Sigmoid colon (tissue), 7 donors: Measurements from ENCODE around the gene FABP7. TPM values are rescaled to one million over a fixed set of nuclear protein-coding genes. Genes with fewer than 3 reads are reported as not detected.

ENCODE experiments used
- DNase-seq: peaks from one replicate; pipeline ENCODE4 v3.0.0-alpha.2; 2019
- H3K27ac ChIP-seq, 4 donors: fragments of 200-600 bp; sonication (generic); one replicate each; pipeline ENCODE4 v1.5.1; 2016 to 2019; ENCODE audit warnings: mild to moderate bottlenecking in 1 of 4
- H3K27me3 ChIP-seq, 3 donors: fragments of 200-600 bp; sonication (generic); one replicate each; pipeline ENCODE4 v1.5.1; 2019; ENCODE audit warnings: mild to moderate bottlenecking in 1 of 3
- H3K36me3 ChIP-seq, 4 donors: fragments of 200-600 bp; sonication (generic); one replicate each; pipeline ENCODE4 v1.5.1; 2016 to 2019
- H3K4me1 ChIP-seq, 4 donors: fragments of 200-600 bp; sonication (generic); one replicate each; pipeline ENCODE4 v1.5.1; 2017 to 2019
- H3K4me3 ChIP-seq, 4 donors: fragments of 200-600 bp; sonication (generic); one replicate each; pipeline ENCODE4 v1.5.1; 2017 to 2019; ENCODE audit warnings: mild to moderate bottlenecking in 2 of 4, moderate library complexity in 1 of 4
- H3K9me3 ChIP-seq, 4 donors: fragments of 200-600 bp in 3 of 4; sonication (generic) in 3 of 4; one replicate each; pipeline versions ENCODE4 v1.5.1 to v1.6.1; 2013 to 2019
- POLR2A ChIP-seq, 2 donors: fragments of 450-650 bp; IDR thresholded peaks; one replicate each; pipeline ENCODE4 v1.6.1; 2016; ENCODE audit warnings: antibody characterized with exemption in 2 of 2, mild to moderate bottlenecking in 2 of 2, moderate library complexity in 2 of 2
- POLR2AphosphoS5 ChIP-seq, 4 donors: sonication (generic); formaldehyde crosslinking; IDR thresholded peaks; one replicate each; pipeline ENCODE4 v1.6.1; 2017; ENCODE audit warnings: antibody characterized with exemption in 4 of 4
- WGBS, 2 donors: extraction: QIAGEN DNeasy Blood & Tissue Kit; methylation state at CpG; one replicate each; pipeline ENCODE4 v1.1.7; 2013; 5-methylcytosine and 5-hydroxymethylcytosine counted together
- intact Hi-C: fragments of 100-400 bp; cut with DNase I; formaldehyde crosslinking; loops from one replicate; pipeline ENCODE4 v1.15.1; 2023
- polyA plus RNA-seq, 3 donors: library from polyadenylated mRNA; stranded (reverse); fragments of 200-250 nt; gene quantifications; one replicate each; pipeline ENCODE4 v1.2.3, GENCODE V29; 2013
- small RNA-seq, 3 donors: library from RNA; depleted of rRNA; stranded (forward); fragments of <200 nt; gene quantifications; one replicate each; pipeline ENCODE3, GENCODE V24; 2016
- total RNA-seq, 4 donors: library from RNA; depleted of rRNA; stranded (reverse); fragments of >200 nt; gene quantifications; one replicate each; pipeline ENCODE4 v1.1.0, GENCODE V29; 2016
- TF ChIP-seq, protein P1 (sequence below), 4 experiments: fragments of 450-650 bp in 3 of 4; fragments of 200-600 bp in 1 of 4; IDR thresholded peaks; one replicate each; pipeline ENCODE4 v1.5.1; 2016 to 2019; ENCODE audit warnings: antibody characterized with exemption in 4 of 4, mild to moderate bottlenecking in 3 of 4, moderate library complexity in 2 of 4
- donor health status: healthy with polysubstance abuse.
- donor health status: Bipolar disorder and iron deficiency.
- donor health status: healthy.

The FABP7 gene
- total and polyA plus RNA-seq, 7 donors: not detected

DNA sequence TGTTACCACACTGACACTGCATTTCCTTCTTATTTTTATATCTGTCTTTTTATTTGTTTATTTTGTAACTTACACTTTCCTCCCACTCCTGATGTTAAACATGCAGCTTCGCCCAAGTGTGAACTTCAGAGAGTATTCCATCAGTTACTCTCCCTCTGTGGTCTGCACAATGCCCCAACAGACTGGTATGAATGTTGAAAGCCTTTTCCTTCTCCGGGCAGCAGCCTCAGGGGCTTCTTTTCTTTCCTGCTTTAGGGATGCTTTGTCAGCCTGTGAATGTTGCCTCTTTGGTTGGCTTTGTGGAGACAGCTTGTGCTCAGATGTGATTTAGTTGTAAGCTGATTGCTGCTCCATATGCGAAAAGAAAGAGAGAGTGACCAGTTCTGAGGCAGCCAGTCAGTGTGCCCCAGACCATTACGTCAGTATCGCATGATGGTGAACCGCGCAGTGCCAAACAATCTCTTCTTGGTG, 53.5 kb downstream of the FABP7 start:
- no peak for DNase-seq
- Histone ChIP-seq H3K36me3 (no peaks in the 10 kb centered on the region), H3K9me3 (no peaks in the 10 kb centered on the region), H3K4me1 (no peaks in the 10 kb centered on the region), H3K27me3 (no peaks in the 10 kb centered on the region), H3K27ac (no peak overlapping the region), H3K4me3 (no peak overlapping the region)
- intact Hi-C loops: no loop called here
- TF ChIP-seq, protein P1, sequence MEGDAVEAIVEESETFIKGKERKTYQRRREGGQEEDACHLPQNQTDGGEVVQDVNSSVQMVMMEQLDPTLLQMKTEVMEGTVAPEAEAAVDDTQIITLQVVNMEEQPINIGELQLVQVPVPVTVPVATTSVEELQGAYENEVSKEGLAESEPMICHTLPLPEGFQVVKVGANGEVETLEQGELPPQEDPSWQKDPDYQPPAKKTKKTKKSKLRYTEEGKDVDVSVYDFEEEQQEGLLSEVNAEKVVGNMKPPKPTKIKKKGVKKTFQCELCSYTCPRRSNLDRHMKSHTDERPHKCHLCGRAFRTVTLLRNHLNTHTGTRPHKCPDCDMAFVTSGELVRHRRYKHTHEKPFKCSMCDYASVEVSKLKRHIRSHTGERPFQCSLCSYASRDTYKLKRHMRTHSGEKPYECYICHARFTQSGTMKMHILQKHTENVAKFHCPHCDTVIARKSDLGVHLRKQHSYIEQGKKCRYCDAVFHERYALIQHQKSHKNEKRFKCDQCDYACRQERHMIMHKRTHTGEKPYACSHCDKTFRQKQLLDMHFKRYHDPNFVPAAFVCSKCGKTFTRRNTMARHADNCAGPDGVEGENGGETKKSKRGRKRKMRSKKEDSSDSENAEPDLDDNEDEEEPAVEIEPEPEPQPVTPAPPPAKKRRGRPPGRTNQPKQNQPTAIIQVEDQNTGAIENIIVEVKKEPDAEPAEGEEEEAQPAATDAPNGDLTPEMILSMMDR (IDR thresholded peaks at IDR 0.05): no peak
- TF ChIP-seq POLR2AphosphoS5 (IDR thresholded peaks at IDR 0.05) (no peak), POLR2A (IDR thresholded peaks at IDR 0.05) (no peak)
- 89 to 91% methylated on average over 7 of the region's 7 CpGs for WGBS, 2 donors

Small RNA genes within 50 kb of the gene (small RNA-seq; reads per million reads assigned to genes)
- gene RN7SL564P: 0 to 0.12 (median 0) reads per million in 3 donors

Other genes with a start within 250 kb of the FABP7 start
- 1 to 10 TPM in 2 of 4 donors, under 1 TPM in 1, not detected in 1; 0.49 to 4.6 (median 1.1) TPM for gene PKIB, start 169.3 kb upstream of the FABP7 start, total RNA-seq
- gene PKIB, start 169.3 kb upstream of the FABP7 start, polyA plus RNA-seq: 100 to 1,000 TPM in 2 of 3 donors, 10 to 100 TPM in 1; 76.2 to 420 (median 279) TPM
- gene SMPDL3A, start 9.5 kb downstream of the FABP7 start, total RNA-seq: 10 to 100 TPM in 2 of 4 donors, 1 to 10 TPM in 2; 6.4 to 11.9 (median 10.1) TPM
- 10 to 100 TPM; 36.1 to 91.3 (median 76.9) TPM for gene SMPDL3A, start 9.5 kb downstream of the FABP7 start, polyA plus RNA-seq
- gene CLVS2, start 216.5 kb downstream of the FABP7 start, total RNA-seq: 1 to 10 TPM; 1.5 to 7.5 (median 2.3) TPM
- gene CLVS2, start 216.5 kb downstream of the FABP7 start, polyA plus RNA-seq: under 1 TPM in 1 of 3 donors, not detected in 2; 0.20 TPM